Heart right ventricle (tissue), 16 donors: ENCODE measurements around the gene RNPEPL1. TPM values are rescaled to one million over a fixed set of nuclear protein-coding genes. Genes with fewer than 3 reads are reported as not detected.

Experiments
- ATAC-seq, 8 donors: fragments of 200-7000 bp; cut with Tn5 transposase; one replicate each; pipeline ENCODE4 v1.9.1; 2020; ENCODE audit warnings: mild to moderate bottlenecking in 8 of 8, moderate library complexity in 8 of 8, moderate number of reproducible peaks in 1 of 8
- DNase-seq, 2 donors: peaks; one replicate each; pipeline ENCODE4 v3.0.0-alpha.2; 2020
- H3K27ac ChIP-seq, 10 donors: fragments of 200-600 bp; sonication (generic) in 2 of 10; one replicate each; pipeline versions ENCODE4 v1.5.0 to v1.8.0; 2020 to 2022; ENCODE audit warnings: mild to moderate bottlenecking in 3 of 10
- H3K27me3 ChIP-seq, 7 donors: fragments of 200-600 bp; one replicate each; pipeline ENCODE4 v1.8.0; 2021 to 2022; ENCODE audit warnings: mild to moderate bottlenecking in 2 of 7
- H3K36me3 ChIP-seq, 9 donors: fragments of 200-600 bp; sonication (generic) in 1 of 9; one replicate each; pipeline versions ENCODE4 v1.5.0 to v1.8.0; 2020 to 2022; ENCODE audit warnings: mild to moderate bottlenecking in 2 of 9
- H3K4me1 ChIP-seq, 9 donors: fragments of 200-600 bp; sonication (generic) in 1 of 9; one replicate each; pipeline versions ENCODE4 v1.5.0 to v1.8.0; 2020 to 2022; ENCODE audit warnings: mild to moderate bottlenecking in 4 of 9
- H3K4me3 ChIP-seq, 10 donors: fragments of 200-600 bp; sonication (generic) in 2 of 10; one replicate each; pipeline versions ENCODE4 v1.5.0 to v1.8.0; 2020 to 2022; ENCODE audit warnings: mild to moderate bottlenecking in 7 of 10, moderate library complexity in 2 of 10
- H3K9me3 ChIP-seq, 11 donors: fragments of 200-600 bp in 10 of 11; sonication (generic) in 2 of 11; one replicate each; pipeline versions ENCODE4 v1.5.0 to v1.8.0; 2013 to 2022; ENCODE audit warnings: mild to moderate bottlenecking in 2 of 11, control low read depth in 1 of 11, moderate library complexity in 1 of 11
- WGBS, 2 donors: extraction: QIAGEN DNeasy Blood & Tissue Kit; methylation state at CpG; one replicate each; pipeline ENCODE4 v1.1.7; 2013; ENCODE audit warnings: inconsistent platforms in 1 of 2; 5-methylcytosine and 5-hydroxymethylcytosine counted together
- intact Hi-C, 10 donors: fragments of 100-400 bp; cut with DNase I; formaldehyde crosslinking; loops; one replicate each; pipeline versions ENCODE4 v1.11.1 to v1.14.2; 2022
- polyA plus RNA-seq, 2 donors: library from polyadenylated mRNA; stranded (reverse); fragments of 200-250 nt; gene quantifications; one replicate each; pipeline ENCODE4 v1.2.3, GENCODE V29; 2013
- total RNA-seq, 10 donors: library from RNA; stranded (reverse); fragmentation: NEBNext Ultra II Directional in 3 of 10; extraction: Animal tissue kit (Norgen Biotek cat#: 25700) in 3 of 10; gene quantifications; one replicate each; pipeline versions ENCODE4 v1.2.1 to v1.2.4, GENCODE V29; 2021 to 2023
- TF ChIP-seq, protein P1 (sequence below), 9 donors: fragments of 200-600 bp; sonication (generic) in 2 of 9; IDR thresholded peaks; one replicate each; pipeline versions ENCODE4 v1.5.0 to v1.8.0; 2021 to 2022; ENCODE audit warnings: antibody characterized with exemption in 9 of 9, mild to moderate bottlenecking in 5 of 9, moderate library complexity in 1 of 9
- donor health status: Arrhythmogenic right ventricular cardiomyopathy.
- donor health status: ischemic (EF 13 %, LVEDD 7.1; RV severe dilation, severe dysfunction).
- donor health status: healthy with polysubstance abuse.
- donor health status: DM: no; HTN: yes; CAD: no.
- donor health status: DM: no; HTN: no; CAD: no.
- donor health status: ischemic (EF 25% LVEDD 6.9; RV normal size, moderate dysfunction).
- donor health status: ischemic (EF 25% LVEDD 5.7; RV mildly dilated, moderate dysfunction).
- donor health status: healthy.
- donor health status: DM: yes; HTN: yes; CAD: no.
- donor health status: Ischemic cardiomyopathy.
- donor health status: ischemic (EF 35%, LVEDD 5.7; RV mildly dilated, moderate dysfunction).
- donor health status: nonischemic (EF 11% LVEDD 7.7; RV severe dilation, severe dysfunction).
- donor health status: DM: yes; HTN: yes; CAD: no.
- donor health status: PGD.
- donor health status: ischemic (EF 29% LVEDD 5.4; RV normal size, mild dysfunction).
- donor health status: nonischemic (EF 23%, LVEDD 6.1; RV moderate dilation, normal function).

RNPEPL1 gene
- total and polyA plus RNA-seq, 12 donors: 62.8 to 247 (median 75.2) TPM

DNA sequence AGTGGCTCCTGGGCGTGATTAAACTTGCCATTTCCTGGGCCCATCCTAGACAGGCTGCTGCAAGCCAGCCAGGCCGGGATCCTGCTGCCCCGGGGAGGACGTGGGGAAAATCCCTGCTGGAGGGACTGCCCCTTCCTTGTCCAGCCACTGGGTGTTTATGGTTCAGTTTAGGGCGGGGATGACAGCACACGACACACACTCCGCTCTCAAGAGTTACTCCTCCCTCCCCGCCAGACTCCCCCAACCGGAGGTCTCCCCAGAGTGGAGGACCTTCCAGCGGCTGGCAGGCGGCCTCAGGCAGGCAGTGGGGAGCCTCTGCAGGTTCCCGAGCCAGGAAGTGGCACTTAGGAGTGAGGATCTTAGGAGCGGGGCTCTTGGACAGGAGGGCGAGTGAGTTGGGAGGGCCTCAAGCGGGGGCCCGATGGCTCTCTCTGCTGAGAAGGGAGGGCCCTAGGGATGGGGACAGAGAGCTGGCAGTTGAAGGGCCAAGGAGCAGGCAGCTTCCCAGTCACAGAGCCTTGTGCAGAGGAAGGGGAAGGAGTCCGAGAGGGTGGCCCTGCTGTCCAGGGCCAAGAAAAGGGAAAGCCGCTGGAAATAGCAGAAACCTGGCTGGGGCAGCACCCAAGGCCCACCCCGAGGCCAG is 51.3 kb downstream of the RNPEPL1 start:
- TF ChIP-seq, protein P1, sequence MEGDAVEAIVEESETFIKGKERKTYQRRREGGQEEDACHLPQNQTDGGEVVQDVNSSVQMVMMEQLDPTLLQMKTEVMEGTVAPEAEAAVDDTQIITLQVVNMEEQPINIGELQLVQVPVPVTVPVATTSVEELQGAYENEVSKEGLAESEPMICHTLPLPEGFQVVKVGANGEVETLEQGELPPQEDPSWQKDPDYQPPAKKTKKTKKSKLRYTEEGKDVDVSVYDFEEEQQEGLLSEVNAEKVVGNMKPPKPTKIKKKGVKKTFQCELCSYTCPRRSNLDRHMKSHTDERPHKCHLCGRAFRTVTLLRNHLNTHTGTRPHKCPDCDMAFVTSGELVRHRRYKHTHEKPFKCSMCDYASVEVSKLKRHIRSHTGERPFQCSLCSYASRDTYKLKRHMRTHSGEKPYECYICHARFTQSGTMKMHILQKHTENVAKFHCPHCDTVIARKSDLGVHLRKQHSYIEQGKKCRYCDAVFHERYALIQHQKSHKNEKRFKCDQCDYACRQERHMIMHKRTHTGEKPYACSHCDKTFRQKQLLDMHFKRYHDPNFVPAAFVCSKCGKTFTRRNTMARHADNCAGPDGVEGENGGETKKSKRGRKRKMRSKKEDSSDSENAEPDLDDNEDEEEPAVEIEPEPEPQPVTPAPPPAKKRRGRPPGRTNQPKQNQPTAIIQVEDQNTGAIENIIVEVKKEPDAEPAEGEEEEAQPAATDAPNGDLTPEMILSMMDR (IDR thresholded peaks at IDR 0.05): no peak
- WGBS, 2 donors: 87 to 89% methylated on average over 19 of the region's 19 CpGs
- no peak overlapping the region for H3K27ac ChIP-seq
- ATAC-seq (no peak), DNase-seq (no peak)
- H3K36me3 ChIP-seq: peaks cover 0 to 8% (median 0%) of the 10 kb centered on the region in 9 donors
- H3K27me3 ChIP-seq: no peaks in the 10 kb centered on the region
- intact Hi-C loops: no loop called here
- H3K4me1 ChIP-seq: peaks cover 0 to 49% (median 0%) of the 10 kb centered on the region in 9 donors
- no peak overlapping the region for H3K4me3 ChIP-seq
- H3K9me3 ChIP-seq: peaks cover 0 to 12% (median 0%) of the 10 kb centered on the region in 11 donors

DNA sequence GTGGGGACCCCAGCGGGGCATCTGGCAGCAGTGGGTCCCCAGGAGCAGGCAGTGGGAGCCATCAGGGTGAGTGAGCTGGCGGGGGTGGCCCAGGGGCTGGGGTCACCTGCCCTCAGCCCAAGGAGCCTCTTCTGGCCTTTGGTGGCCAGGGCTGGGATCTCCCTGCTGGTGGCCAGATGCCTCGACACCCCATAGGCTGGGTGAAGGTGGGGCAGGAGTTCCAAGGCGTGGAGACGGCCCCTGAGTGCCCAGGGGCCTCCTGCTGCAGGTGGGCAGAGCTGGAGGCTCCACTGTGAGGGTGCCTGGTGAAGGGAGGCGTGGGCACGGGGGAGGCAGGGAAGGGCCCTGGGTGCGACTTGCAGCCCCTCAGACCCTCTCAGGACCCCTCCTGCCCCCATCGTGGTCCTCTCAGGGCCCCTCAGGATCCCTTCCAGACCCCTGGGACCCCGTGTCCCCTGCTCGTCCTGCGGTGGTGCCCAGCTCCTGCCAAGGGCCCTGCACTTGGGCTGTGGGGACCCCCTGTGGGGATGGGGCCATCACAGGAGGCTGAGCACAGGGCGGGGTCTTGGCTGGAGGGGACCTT is 52.0 kb downstream of the RNPEPL1 start:
- H3K9me3 ChIP-seq: peaks cover 0 to 12% (median 0%) of the 10 kb centered on the region in 11 donors
- intact Hi-C loops: no loop called here
- peak overlapping the region in 1 of 10 donors; percentile 33 for H3K27ac ChIP-seq
- H3K4me3 ChIP-seq: no peak overlapping the region
- no peak for DNase-seq
- H3K27me3 ChIP-seq: no peaks in the 10 kb centered on the region
- WGBS, 2 donors: 93 to 95% methylated on average over 13 of the region's 13 CpGs
- TF ChIP-seq, protein P1 (IDR thresholded peaks at IDR 0.05): no peak
- H3K4me1 ChIP-seq: peaks cover 0 to 55% (median 0%) of the 10 kb centered on the region in 9 donors
- peaks cover 0 to 8% (median 0%) of the 10 kb centered on the region in 9 donors for H3K36me3 ChIP-seq
- ATAC-seq: no peak

DNA sequence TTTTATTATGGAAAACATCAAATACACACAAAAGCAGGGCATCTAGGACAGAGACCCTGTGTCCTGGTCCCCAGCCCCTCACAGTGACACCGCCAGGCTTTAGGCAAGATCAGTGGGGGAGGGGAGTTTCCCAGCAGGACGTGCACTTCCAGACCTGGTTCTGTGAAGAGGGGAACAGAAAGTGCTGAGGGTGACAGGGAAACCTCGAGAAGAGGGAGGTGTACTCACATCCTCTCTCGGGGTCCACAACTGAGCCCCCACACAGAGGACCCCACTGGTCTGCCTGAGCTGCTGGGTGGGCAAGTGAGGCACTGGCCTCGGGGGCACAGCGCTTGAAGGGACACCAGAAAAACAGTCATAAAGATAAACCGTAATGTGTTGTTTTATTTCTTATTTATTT is 52.6 kb downstream of the RNPEPL1 start:
- H3K4me3 ChIP-seq: no peak overlapping the region
- intact Hi-C loops: no loop called here
- H3K9me3 ChIP-seq: peaks cover 0 to 12% (median 0%) of the 10 kb centered on the region in 11 donors
- DNase-seq (no peak), ATAC-seq (no peak)
- H3K36me3 ChIP-seq: peaks cover 0 to 8% (median 0%) of the 10 kb centered on the region in 9 donors
- H3K27me3 ChIP-seq: no peaks in the 10 kb centered on the region
- WGBS, 2 donors: 87 to 90% methylated on average over 7 of the region's 7 CpGs
- TF ChIP-seq, protein P1 (IDR thresholded peaks at IDR 0.05): no peak
- H3K27ac ChIP-seq: peak overlapping the region in 1 of 10 donors; percentile 33
- peaks cover 0 to 57% (median 0%) of the 10 kb centered on the region in 9 donors for H3K4me1 ChIP-seq

DNA sequence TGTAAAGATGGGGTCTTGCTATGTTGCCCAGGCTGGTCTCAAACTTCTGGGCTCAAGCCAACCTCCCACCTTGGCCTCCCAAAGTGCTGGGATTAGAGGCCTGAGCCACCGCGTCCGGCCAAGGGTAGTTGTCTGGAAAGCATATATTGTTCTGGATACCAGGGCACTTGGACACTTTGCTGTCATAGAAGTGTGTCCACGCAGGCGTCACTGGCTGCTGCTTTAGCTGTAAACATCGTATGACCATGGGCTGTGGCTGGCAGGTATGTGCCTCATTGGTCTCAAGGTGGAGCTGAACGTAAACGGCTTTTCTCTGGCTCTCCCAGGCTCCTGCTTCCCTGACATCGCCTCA is 53.8 kb downstream of the RNPEPL1 start:
- H3K27ac ChIP-seq: peak overlapping the region in 1 of 10 donors; percentile 75
- DNase-seq (no peak), ATAC-seq (no peak)
- H3K4me1 ChIP-seq: peaks cover 0 to 63% (median 0%) of the 10 kb centered on the region in 9 donors
- intact Hi-C loops: no loop called here
- H3K4me3 ChIP-seq: no peak overlapping the region
- H3K36me3 ChIP-seq: peaks cover 0 to 8% (median 0%) of the 10 kb centered on the region in 9 donors
- TF ChIP-seq, protein P1 (IDR thresholded peaks at IDR 0.05): no peak
- WGBS, 2 donors: 77 to 78% methylated on average over 9 of the region's 9 CpGs
- peaks cover 0 to 12% (median 0%) of the 10 kb centered on the region in 11 donors for H3K9me3 ChIP-seq
- H3K27me3 ChIP-seq: no peaks in the 10 kb centered on the region
